Loucy (cell line): ENCODE results near the gene CAPN10.

Experiments
- CTCF ChIP-seq: fragments of 200-600 bp; sonication (generic); conservative IDR thresholded peaks from 2 replicates; pipeline ENCODE4 v1.5.1; 2014; ENCODE audit warnings: mild to moderate bottlenecking, antibody characterized with exemption, low read length
- EZH2phosphoT487 ChIP-seq: fragments of 200-600 bp; IDR thresholded peaks from 2 replicates; pipeline ENCODE4 v1.6.1; 2018; ENCODE audit warnings: antibody characterized with exemption, mild to moderate bottlenecking, moderate library complexity, borderline replicate concordance

GRCh38 chr2:240574386-240575100, 12.0 kb upstream of the CAPN10 start:
- TF ChIP-seq CTCF (no peak), EZH2phosphoT487 (no peak)
